HG03432 (cell line): ENCODE data around the gene SUMO1.
"Not testable (repeated sequence)": the region's sequence is repeated elsewhere in the genome, so short reads cannot be mapped to it uniquely, and the experiment has no call there.

Experiments
- ATAC-seq: cut with Tn5 transposase; IDR thresholded peaks from one replicate; pipeline ENCODE4 v1.9.1; 2021; ENCODE audit warnings: mild to moderate bottlenecking, moderate library complexity; ENCODE audit not compliant: unreplicated experiment

SUMO1 gene

GRCh38 chr2:202238234-202239197, at the start of gene SUMO1:
Gene SUMO1, minus strand, starts transcription at chr2:202238597. Its CDS starts 146 bp downstream, at chr2:202238451.
- peak; percentile 97 for ATAC-seq

- ATAC-seq, result no peak
Observed at GRCh38 chr2:202286595-202286994, 48.2 kb upstream of the SUMO1 start.

- no peak for ATAC-seq
Observed at GRCh38 chr2:202278944-202279343, 40.5 kb upstream of the SUMO1 start.

GRCh38 chr2:202278036-202278760, 39.8 kb upstream of the SUMO1 start:
- ATAC-seq, result no peak

GRCh38 chr2:202276078-202276720, 37.8 kb upstream of the SUMO1 start:
- ATAC-seq, result not testable (repeated sequence)

- ATAC-seq, result no peak
Observed at GRCh38 chr2:202270487-202270886, 32.1 kb upstream of the SUMO1 start.

- ATAC-seq, result no peak
Observed at GRCh38 chr2:202269585-202269984, 31.2 kb upstream of the SUMO1 start.

GRCh38 chr2:202267495-202267894, 29.1 kb upstream of the SUMO1 start:
- no peak for ATAC-seq

GRCh38 chr2:202265467-202266277, 27.3 kb upstream of the SUMO1 start, which contains the start of gene NOP58:
Gene NOP58, plus strand, starts transcription at chr2:202265763. Its CDS starts 179 bp downstream, at chr2:202265942.
- peak; percentile 91 for ATAC-seq

- no peak for ATAC-seq
Observed at GRCh38 chr2:202261531-202261930, 23.1 kb upstream of the SUMO1 start.

GRCh38 chr2:202251494-202251893, 13.1 kb upstream of the SUMO1 start:
- ATAC-seq, result no peak

- no peak for ATAC-seq
Observed at GRCh38 chr2:202249521-202250253, 11.3 kb upstream of the SUMO1 start.

- not testable (repeated sequence) for ATAC-seq
Observed at GRCh38 chr2:202247710-202248109, 9.3 kb upstream of the SUMO1 start.

- peak; percentile 42 for ATAC-seq
Observed at GRCh38 chr2:202237787-202238233, 587 bp downstream of the SUMO1 start.

GRCh38 chr2:202221873-202222272, 16.5 kb downstream of the SUMO1 start:
- no peak for ATAC-seq

GRCh38 chr2:202215179-202215578, 23.2 kb downstream of the SUMO1 start:
- no peak for ATAC-seq

GRCh38 chr2:202208526-202208925, 29.9 kb downstream of the SUMO1 start:
- ATAC-seq, result no peak

GRCh38 chr2:202204855-202205254, 33.5 kb downstream of the SUMO1 start:
- ATAC-seq, result no peak

GRCh38 chr2:202203348-202203747, 35.0 kb downstream of the SUMO1 start:
- no peak for ATAC-seq
